GM19397 (cell line): ENCODE data around the gene HES1.
"Not testable (repeated sequence)": the region's sequence is repeated elsewhere in the genome, so short reads cannot be mapped to it uniquely, and the experiment has no call there.

Experiments used
- ATAC-seq: cut with Tn5 transposase; IDR thresholded peaks from one replicate; pipeline ENCODE4 v1.9.1; 2021; ENCODE audit warnings: mild to moderate bottlenecking, moderate library complexity; ENCODE audit not compliant: unreplicated experiment

Gene HES1

GRCh38 chr3:194139814-194140391 lies 4.0 kb downstream of the HES1 start:
- ATAC-seq: no peak

GRCh38 chr3:194140520-194141414 lies 4.8 kb downstream of the HES1 start:
- ATAC-seq: no peak

GRCh38 chr3:194141415-194142155 lies 5.6 kb downstream of the HES1 start:
- peak; percentile 43 for ATAC-seq

GRCh38 chr3:194142156-194142910 lies 6.4 kb downstream of the HES1 start:
- no peak for ATAC-seq

GRCh38 chr3:194145702-194146101 lies 9.8 kb downstream of the HES1 start:
- ATAC-seq: no peak

GRCh38 chr3:194147679-194148078 lies 11.7 kb downstream of the HES1 start:
- ATAC-seq: no peak

- no peak for ATAC-seq
Observed at GRCh38 chr3:194148383-194148782, 12.4 kb downstream of the HES1 start.

- ATAC-seq: no peak
Observed at GRCh38 chr3:194150252-194150934, 14.4 kb downstream of the HES1 start.

GRCh38 chr3:194150935-194151302 lies 15.0 kb downstream of the HES1 start:
- ATAC-seq: not testable (repeated sequence)

- no peak for ATAC-seq
Observed at GRCh38 chr3:194154346-194154745, 18.4 kb downstream of the HES1 start.

- no peak for ATAC-seq
Observed at GRCh38 chr3:194156095-194156494, 20.1 kb downstream of the HES1 start.

- no peak for ATAC-seq
Observed at GRCh38 chr3:194158942-194159439, 23.0 kb downstream of the HES1 start.

GRCh38 chr3:194160158-194160557 lies 24.2 kb downstream of the HES1 start:
- no peak for ATAC-seq

GRCh38 chr3:194161131-194162045 lies 25.4 kb downstream of the HES1 start:
- no peak for ATAC-seq

GRCh38 chr3:194162070-194162678 lies 26.2 kb downstream of the HES1 start:
- ATAC-seq: no peak

- no peak for ATAC-seq
Observed at GRCh38 chr3:194162817-194163584, 27.1 kb downstream of the HES1 start.

GRCh38 chr3:194163697-194164096 lies 27.7 kb downstream of the HES1 start:
- ATAC-seq: no peak

- no peak for ATAC-seq
Observed at GRCh38 chr3:194164861-194165260, 28.9 kb downstream of the HES1 start.
